Epithelial cell of esophagus (primary cell): ENCODE data around the gene DGKI.
A peak's percentile ranks its signal among the peaks of the same experiment; 100 is the strongest.

ENCODE experiments used
- DNase-seq: peaks from one replicate; pipeline ENCODE4 v3.0.0; 2010; ENCODE audit warnings: low read depth
- H3K4me3 ChIP-seq: 2 replicates; pipeline ENCODE4 v1.5.1; 2011; ENCODE audit warnings: mild to moderate bottlenecking, low read length, control low read depth
- TF ChIP-seq, protein P1 (sequence below): IDR thresholded peaks from 2 replicates; pipeline ENCODE4 v1.5.1; 2011; ENCODE audit warnings: low read depth, mild to moderate bottlenecking, low read length, control low read depth, inconsistent platforms; ENCODE audit not compliant: insufficient read depth; ENCODE audit errors: missing control alignments

The DGKI gene

DNA sequence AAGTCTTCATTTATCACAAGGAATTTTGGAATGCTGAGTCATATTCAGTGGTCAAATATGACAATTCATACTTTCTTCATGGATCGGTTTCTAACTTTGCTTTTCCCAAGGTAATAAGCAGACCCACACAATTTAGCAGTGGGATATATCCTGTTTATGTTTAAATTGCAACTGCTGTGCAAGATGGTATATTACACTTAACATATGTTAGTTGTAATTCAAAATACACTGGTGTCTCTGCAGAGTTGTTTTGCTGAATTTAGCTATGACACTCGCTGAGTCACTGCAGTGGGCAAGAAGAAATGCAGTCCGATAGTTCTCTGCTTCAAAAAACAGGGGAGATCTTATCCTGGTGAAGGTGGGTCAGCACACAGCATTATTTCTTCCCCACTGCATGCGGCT is 308.4 kb downstream of the DGKI start:
- TF ChIP-seq, protein P1, sequence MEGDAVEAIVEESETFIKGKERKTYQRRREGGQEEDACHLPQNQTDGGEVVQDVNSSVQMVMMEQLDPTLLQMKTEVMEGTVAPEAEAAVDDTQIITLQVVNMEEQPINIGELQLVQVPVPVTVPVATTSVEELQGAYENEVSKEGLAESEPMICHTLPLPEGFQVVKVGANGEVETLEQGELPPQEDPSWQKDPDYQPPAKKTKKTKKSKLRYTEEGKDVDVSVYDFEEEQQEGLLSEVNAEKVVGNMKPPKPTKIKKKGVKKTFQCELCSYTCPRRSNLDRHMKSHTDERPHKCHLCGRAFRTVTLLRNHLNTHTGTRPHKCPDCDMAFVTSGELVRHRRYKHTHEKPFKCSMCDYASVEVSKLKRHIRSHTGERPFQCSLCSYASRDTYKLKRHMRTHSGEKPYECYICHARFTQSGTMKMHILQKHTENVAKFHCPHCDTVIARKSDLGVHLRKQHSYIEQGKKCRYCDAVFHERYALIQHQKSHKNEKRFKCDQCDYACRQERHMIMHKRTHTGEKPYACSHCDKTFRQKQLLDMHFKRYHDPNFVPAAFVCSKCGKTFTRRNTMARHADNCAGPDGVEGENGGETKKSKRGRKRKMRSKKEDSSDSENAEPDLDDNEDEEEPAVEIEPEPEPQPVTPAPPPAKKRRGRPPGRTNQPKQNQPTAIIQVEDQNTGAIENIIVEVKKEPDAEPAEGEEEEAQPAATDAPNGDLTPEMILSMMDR: no peak
- H3K4me3 ChIP-seq: no peak overlapping the region
- DNase-seq: peak; percentile 4

DNA sequence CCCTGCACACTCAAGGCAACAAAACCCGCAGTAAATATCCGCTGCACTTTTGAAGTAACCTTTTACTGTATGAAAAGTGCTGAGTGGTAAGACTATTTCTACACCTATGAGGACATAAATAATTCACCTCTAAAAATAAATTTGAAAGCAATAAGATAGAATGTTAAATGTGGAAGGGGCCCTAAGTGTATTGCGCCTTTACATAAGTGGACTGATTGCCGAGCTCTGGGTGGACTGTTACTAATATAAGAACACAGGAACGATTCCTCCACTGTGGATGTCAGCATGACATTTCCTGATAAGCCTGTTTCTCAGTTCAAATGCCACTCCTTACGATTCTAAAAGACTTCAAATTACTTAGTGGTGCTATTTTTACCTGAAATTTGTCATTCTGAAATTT is 311.2 kb downstream of the DGKI start:
- no peak overlapping the region for H3K4me3 ChIP-seq
- peak; percentile 5 for DNase-seq
- TF ChIP-seq, protein P1: no peak

DNA sequence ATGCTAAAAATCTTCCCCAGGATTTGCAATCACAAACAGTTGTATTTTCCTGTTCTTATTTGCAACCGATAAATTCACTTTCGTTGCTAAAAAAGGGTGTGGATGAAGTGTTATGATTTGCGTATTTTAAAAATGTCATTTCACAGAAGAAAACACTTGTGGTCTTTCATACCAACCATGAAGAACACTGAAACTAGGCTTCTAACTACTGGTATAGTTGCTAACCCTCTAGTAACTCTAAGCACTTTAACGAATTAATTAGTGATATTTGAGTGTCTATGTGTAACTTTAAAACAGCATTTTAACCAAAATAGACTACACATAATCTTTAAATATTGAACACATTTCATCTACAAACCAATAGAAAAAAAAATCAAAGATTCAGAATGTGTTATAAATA is 315.1 kb downstream of the DGKI start:
- no peak overlapping the region for H3K4me3 ChIP-seq
- TF ChIP-seq, protein P1: no peak
- no peak for DNase-seq

DNA sequence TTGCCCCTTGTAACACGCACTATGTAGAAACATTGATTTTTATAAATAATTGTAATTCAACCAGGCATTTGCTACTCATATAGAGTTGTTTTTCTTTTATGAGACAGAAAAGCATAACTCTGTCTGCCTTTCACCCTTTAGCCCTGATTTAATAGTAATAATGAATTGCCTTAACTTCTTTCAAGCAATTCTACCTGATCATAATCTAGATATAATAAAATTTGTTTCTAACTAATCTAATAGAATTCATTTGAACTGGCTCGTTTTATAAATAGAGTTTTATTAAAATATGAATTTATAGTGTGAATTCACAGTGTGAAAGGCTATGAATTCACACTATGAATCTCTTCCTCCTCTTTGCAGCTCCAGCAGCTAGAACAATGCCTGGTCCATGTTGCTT is 319.1 kb downstream of the DGKI start:
- no peak for DNase-seq
- no peak overlapping the region for H3K4me3 ChIP-seq
- TF ChIP-seq, protein P1: no peak

DNA sequence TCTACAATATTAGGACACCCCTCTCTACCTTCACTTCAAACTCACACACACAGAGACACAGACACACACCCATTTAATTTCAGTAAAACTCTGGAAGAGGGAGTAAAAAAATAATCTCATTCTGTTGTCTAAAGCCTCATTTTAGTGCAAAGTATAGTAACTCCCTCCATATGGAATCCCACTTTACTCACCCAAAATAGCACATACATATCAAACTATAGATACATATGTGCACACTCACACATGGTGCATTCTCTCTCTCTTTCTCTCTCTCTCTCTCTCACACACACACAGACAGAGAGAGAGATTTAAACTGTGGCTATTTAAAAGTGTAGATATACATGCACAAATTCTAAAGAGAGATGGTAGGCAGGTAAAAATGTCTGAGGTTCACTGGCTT is 323.6 kb downstream of the DGKI start:
- no peak overlapping the region for H3K4me3 ChIP-seq
- DNase-seq: no peak
- TF ChIP-seq, protein P1: no peak

DNA sequence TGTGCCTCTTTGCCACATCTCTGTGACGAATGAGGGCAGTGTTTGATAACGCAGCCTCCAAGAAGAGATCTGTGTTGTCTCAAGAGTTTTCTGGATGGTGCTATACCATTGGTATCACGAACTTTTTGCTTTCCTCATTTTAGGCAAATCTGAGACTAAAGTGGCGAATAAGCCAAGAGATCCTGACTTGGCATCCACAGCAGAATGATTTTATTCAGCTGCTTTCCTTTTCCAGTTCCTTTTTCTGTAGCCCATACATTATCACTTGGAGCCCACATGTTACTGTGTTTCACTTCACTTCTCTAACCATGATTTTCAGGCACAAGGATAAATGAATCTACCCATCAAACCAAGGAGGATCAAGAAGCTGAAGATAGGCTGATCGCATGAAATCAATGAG is 325.3 kb downstream of the DGKI start:
- H3K4me3 ChIP-seq: no peak overlapping the region
- DNase-seq: no peak
- TF ChIP-seq, protein P1: no peak

DNA sequence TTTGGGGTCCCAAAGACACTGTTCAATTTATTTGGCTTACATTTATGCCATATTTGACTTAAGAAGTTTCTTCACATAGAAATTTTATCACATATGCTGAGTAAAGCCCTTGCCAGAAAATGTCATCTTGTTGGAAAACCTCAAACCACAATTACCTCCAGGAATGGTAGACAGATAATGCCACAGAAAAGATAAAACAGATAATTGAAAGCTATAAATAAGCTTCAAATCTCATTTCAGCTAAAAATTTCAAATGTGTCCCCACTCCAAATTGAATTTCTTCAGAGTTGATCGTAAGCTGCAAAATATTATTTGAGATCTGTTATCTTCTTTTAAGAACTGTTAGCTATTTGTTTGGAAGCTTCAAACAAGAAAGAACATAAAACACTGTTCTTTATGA is 326.8 kb downstream of the DGKI start:
- TF ChIP-seq, protein P1: no peak
- no peak for DNase-seq
- H3K4me3 ChIP-seq: no peak overlapping the region
